ENCODE results near the gene RBM38.
A peak's percentile ranks its signal among the peaks of the same experiment; 100 is the strongest.
"Not testable (repeated sequence)": the region's sequence is repeated elsewhere in the genome, so short reads cannot be mapped to it uniquely, and the experiment has no call there.

The RBM38 gene

DNA sequence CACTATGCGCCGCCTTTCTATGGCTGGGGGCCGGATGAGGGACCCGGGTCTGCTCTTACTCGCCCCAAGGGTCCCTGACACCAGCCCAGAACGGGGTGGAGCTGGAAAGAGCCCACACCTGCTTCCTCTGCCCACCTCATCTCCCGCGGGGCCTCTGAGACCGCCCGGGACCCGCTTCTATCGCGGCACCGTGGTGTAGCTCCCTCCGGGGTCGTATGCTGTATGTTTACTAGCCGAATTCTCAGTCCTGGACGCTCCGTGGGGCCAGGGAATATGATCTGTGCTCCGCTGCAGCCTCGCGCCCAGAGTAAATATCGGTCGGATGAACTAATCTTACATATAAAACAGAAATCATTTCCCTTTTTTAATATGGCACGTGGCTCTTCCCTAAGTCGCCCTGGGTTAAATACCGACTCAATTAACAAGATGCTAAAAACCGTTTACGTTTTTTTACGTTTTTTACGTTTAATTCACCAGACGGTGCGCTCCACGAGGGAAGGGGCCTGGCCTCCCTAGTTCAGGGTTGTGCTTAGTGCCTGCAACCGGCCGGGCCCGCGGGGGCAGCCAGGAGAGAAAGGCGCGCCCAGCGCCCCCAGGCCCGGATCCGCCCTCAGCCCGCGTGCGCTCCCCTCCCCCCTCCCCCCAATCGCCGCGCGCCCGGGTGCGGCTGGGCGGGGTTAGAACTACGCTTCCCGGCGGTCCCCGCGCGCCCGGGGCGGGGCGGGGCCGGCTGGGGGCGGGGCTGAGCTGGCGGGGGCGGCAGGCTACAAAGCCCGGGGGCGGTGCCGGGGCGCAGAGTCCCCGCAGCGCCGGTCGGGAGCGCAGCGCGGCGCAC is at the start of gene RBM38:
RBM38 (plus strand) TSS at position 793 of the 835 bp plus-strand sequence. CDS start 186 bp downstream, outside the sequence.
- DNase-seq, result peak; percentile 88

DNA sequence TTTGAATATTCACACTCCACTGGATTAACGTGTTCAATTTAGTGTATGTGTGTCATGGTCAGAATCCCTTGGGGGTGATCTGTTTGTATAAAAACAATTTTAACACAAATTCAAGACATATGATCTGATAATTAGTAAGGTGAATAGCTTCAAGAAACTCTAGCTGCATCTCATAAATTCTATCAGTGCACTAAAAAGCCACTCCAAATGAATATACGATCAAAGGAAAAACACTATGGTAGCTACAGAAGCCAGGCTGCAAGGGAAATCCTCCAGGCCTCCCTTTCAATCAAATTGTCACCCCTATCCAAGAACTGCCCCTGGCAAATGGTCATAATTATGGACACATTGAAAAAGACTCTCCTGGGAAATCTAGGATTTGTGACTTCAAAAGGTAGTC is 49.5 kb upstream of the RBM38 start:
- DNase-seq, result no peak

DNA sequence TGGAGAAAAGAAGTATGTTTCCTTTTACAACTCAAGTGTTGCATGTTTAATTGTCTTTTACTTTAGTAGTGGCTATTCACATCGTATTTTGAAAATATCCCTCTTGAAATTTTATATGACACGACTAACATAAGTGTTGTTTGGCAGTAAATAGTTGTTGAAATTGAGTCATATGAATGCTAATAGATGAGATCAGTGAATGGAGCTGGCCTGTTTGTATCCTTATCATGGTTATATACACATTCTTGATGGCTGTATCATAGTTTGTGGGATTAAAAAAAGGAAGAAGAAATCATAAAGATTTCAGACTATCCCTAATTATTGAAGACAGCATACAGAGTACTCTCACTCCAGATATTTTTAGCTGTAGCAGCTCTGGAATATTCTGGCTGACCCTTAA is 48.4 kb upstream of the RBM38 start:
- DNase-seq, result no peak

DNA sequence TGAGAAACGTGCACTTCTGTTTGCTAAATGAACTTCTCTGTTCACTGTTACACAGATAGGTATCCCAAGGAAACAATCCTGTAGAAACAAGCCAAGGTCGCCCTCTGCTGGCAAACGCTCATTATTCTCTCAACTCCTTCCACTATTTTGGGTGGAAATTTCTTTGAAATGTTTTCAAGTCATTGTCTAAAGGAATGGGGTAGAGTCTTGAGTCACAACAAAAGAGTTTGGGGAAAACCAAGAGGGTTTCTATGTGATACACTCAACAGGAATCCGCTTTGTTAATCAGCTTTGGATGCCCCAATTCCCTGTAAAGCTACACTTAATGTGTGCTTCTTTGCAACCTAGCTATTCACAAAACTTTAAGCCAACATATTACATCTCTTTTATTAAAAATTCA is 44.7 kb upstream of the RBM38 start:
- DNase-seq, result peak; percentile 74

DNA sequence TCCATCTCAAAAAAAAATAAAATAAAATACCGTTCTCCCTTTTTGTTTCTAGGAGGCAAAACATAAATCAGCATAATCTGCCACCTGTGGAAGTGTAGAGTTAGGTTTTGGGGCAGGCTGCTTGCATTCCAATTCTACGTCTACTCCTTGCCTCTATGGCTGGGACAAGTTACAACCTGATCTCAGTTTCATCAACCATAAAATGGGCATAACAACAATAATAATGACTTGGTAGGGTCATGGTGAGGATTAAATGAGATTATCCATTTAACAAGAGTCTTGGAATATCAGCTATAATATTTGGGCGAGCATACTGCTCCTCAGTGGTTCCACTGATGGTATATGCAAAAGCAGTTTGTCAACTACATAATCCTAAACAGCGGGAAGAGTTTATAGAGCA is 43.8 kb upstream of the RBM38 start:
- DNase-seq, result no peak

DNA sequence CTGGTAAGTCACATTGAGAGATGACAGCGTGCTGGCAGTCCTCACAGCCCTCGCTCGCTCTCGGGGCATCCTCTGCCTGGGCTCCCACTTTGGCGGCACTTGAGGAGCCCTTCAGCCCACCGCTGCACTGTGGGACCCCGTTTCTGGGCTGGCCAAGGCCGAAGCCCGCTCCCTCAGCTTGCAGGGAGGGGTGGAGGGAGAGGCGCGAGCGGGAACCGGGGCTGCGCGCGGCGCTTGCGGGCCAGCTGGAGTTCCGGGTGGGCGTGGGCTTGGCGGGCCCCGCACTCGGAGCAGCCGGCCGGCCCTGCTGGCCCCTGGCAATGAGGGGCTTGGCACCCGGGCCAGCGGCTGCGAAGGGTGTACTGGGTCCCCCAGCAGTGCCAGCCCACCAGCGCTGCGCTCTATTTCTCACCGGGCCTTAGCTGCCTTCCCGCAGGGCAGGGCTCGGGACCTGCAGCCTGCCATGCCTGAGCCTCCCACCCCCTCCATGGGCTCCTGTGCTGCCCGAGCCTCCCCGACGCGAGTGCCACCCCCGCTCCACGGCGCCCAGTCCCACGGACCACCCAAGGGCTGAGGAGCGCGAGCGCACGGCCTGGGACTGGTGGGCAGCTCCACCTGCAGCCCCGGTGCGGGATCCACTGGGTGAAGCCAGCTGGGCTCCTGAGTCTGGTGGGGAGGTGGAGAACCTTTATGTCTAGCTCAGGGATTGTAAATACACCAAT is 42.8 kb upstream of the RBM38 start:
- DNase-seq, result not testable (repeated sequence)

DNA sequence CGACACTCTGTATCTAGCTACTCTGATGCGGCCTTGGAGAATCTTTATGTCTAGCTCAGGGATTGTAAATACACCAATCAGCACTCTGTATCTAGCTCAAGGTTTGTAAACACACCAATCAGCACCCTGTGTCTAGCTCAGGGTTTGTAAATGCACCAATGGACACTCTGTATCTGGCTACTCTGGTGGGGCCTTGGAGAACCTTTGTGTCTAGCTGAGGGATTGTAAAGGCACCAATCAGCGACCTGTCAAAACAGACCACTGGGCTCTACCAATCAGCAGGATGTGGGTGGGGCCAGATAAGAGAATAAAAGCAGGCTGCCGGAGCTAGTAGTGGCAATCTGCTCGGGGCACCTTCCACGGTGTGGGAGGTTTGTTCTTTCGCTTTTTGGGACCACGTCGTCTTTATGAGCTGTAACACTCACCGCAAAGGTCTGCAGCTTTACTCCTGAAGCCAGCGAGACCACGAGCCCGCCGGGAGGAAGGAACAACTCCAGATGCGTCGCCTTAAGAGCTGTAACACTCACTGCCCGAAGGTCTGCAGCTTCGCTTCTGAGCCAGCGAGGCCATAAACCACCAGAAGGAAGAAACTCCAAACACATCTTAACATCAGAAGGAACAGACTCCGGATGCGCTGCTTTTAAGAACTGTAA is 42.1 kb upstream of the RBM38 start:
- not testable (repeated sequence) for DNase-seq

DNA sequence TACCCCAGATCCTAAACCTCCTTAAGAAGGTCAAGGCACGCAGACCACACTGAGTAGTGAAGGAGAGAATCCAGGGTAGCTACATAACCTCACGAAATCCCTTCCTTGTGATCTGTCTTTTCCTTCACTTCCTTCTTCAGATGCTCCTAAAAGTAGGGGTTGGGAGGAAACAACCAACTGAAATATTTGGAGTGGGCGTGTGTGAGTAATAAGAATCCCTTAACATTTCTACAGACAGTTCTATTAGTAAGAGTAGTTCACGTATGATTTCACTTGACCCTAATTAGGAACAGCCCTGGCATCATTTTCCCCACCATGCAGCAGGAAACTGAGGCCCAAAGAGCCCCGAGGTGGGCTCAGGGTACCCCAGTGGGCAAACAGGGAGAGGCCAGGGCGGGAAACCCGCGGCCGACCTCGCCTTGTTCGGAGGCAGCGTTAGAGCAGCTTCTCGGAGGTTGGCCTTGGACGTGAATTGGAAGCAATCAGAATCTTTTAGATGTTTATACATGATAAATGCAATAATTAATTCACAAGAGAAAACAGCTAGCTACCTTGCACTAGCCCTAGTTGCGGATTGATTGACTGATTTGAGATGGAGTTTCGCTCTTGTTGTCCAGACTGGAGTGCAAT is 41.0 kb upstream of the RBM38 start:
- DNase-seq, result no peak

DNA sequence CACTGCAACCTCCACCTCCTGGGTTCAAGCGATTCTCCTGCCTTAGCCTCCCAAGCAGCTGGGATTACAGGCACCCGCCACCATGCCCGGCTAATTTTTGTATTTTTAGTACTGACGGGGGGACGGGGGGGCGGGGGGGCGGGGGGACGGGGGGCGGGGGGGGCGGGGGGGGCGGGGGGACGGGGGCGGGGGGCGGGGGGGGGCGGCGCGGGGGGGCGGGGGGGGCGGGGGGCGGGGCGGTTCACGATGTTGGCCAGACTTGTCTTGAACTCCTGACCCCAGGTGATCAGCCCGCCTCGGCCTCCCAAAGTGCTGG is 40.5 kb upstream of the RBM38 start:
- not testable (repeated sequence) for DNase-seq

DNA sequence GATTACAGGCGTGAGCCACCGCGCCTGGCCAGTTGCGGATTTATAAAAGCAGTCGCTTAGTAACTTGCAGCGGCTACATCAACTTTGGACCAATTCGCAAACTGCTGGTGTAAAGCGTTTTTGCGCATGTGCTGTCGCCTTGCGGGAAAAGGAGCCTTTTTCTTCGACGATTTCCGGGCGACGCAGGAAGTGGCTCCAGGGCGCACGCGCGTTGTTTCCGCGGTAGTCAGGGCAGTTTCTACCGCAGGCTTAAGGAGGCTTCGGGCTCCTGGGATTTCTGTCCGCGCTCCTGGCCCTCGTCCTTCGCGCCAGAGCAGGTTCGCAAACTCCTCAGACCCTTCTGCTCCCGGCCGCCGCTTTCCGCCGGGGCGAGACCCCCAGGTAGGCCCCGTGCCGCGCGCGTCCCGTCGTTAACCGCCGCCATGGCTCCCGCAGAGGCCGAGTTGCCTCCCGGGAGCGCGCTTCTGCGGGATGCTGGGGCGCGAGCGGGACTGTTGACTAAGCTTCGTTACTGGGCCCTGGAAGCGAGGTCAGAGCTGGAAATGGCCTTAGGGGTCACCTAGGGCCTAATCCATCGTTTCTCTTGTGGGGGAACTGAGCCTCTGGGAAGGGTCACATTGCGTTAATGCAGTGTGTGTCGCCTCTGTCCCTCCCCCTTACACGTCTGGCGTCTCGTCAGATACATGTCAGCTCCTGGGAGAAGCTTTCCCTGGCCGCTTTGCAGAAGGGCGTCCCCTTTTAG is 40.0 kb upstream of the RBM38 start, which contains the start of gene RAE1:
RAE1 (plus strand) TSS at position 214 of the 742 bp plus-strand sequence. CDS start 2,784 bp downstream, outside the sequence.
- peak; percentile 96 for DNase-seq

DNA sequence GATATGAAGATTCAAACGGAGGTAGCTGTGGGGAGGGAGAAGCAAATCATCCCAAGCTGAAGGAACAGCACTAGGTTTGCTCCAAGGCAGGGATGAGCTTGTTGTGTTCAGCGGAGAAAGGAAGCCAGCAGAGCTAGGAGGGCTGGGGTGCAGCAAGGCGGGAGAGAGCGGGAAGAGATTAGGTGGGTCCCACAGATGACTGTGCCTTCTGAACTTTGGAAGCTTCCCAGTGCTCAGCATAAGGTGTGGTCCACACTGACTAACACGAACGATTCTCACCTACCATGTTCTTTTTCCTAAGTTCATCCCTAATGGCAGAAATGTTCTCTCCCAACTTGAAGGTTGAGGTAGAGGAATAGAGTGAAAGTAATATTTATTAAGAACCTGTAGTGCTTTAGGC is 38.9 kb upstream of the RBM38 start:
- DNase-seq, result no peak

DNA sequence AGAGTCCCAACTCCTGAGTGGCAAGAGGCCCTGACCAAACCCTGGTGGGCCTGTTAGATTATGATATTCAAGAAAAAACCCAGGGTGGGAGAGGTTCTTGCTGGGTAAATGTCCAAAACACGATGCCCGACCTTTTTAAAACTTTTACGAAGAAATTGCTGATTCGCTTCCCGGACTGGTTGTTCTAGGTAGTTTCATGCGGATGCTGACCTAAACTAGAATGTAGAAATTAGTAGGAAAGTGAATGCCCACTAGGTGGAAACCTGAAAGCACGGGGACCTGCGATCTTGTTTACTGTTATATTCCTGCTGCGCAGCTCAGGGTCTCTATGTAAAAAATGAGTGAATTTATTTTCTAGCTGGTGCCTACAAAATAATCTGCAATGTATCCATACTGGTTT is 37.8 kb upstream of the RBM38 start:
- DNase-seq, result no peak

DNA sequence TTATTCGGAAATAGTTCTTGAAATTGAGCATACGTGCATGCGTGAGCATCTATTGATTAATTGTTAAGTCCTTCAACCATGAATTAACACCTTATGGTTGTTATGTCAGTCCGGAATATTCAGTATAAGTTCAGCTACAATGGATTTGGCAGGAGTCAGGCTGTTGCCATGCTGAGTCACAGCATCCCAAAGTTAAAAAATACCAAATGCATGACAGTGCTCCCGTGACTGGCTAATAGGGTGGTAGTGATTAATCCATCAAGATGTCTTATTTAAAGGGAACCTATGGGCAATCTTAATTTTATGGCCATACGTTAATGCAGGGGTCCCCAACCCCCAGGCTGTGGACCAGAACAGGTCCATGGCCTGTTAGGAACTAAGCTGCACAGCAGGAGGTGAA is 29.7 kb upstream of the RBM38 start:
- DNase-seq, result no peak

DNA sequence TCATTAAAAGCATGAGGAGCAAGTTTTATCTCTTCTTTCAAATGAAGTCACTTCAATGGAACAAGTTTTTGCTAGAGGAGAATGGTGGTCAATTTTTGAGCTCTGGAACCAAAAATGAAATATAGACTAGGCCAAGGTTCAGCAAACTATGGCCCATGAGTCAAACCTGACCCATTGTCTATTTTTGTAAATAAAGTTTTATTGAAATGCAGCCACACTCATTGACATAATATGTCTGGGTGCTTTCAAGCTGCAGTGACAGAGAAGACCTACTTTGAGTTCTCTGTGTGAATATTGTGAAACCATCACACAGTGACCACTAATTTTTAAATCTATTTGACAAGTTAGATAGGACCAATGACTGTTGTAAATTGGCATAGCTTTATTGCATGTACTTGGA is 26.7 kb upstream of the RBM38 start:
- DNase-seq, result no peak

DNA sequence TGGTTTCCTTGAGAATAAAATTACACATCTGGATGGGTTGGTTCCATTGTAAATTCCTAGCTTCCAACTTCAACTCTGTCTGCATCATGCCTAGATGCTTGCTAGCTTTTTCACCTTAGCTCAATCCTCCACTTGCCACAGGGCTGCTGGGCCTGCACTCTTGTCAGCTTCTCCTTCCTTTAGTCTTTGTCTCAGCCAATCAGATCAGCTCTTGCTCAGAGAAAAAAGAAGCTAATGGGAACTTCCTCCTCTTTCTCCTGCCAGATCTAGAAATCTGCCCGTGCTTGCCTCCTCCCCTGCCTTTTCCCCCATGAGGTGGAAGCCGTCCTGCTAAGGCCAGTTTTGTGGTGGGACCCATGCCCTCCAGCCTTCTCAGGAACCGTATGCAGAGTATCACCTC is 21.6 kb upstream of the RBM38 start:
- DNase-seq, result no peak

DNA sequence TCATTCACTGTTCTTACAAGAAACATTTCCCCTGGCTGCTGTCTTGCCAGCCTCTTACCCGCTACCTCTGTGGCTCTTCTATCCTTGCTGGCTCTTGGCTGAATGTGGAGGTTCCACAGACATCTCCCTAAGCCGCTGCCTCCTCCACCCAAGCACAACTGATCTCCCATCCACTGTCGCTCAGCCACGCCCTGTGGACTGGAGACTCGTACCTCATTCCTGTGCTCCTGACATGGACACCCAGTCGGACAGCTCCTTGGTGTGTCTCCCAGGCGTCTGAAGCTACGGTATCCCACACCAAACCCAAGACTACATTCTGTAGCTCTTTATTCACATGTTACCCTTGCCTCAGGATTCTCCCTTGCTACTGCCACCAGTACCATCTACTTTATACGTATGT is 20.9 kb upstream of the RBM38 start:
- no peak for DNase-seq

DNA sequence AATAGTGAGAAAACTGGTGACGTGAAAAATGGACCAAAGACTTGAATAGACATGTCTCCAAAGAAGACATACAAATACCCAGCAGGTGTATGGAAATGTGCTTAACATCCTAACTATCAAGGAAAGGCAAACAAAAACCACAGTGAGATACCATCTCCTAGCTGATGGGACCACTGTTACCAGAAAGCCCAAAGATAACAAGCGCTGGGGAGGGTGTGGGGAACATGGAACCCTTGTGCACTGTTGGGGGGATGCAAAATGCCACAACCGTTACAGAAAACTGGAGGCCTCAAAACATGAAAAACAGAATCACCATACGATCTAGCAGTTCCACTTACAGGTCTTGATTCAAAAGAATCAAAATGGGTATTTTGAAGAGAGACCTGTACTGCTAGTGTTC is 19.8 kb upstream of the RBM38 start:
- no peak for DNase-seq

DNA sequence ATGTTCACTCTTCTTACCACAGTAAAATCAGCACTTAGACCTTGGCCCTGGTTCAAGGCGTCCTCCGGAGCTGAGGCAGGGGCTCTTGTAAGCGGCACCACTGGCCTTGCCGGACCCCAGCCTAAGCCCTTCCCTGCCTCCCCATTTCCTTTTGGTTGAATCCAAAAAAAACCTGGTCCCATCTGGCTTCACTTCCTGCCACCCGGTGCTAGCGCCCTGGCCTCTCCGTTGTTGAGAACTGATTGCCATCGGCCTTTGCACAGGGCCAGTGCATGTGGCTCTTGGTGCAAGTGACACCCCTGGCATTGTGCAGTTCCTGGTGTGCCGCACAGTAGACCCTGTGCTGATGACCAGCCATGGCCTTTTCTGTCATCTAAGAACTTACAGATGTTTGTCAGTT is 19.0 kb upstream of the RBM38 start:
- no peak for DNase-seq

DNA sequence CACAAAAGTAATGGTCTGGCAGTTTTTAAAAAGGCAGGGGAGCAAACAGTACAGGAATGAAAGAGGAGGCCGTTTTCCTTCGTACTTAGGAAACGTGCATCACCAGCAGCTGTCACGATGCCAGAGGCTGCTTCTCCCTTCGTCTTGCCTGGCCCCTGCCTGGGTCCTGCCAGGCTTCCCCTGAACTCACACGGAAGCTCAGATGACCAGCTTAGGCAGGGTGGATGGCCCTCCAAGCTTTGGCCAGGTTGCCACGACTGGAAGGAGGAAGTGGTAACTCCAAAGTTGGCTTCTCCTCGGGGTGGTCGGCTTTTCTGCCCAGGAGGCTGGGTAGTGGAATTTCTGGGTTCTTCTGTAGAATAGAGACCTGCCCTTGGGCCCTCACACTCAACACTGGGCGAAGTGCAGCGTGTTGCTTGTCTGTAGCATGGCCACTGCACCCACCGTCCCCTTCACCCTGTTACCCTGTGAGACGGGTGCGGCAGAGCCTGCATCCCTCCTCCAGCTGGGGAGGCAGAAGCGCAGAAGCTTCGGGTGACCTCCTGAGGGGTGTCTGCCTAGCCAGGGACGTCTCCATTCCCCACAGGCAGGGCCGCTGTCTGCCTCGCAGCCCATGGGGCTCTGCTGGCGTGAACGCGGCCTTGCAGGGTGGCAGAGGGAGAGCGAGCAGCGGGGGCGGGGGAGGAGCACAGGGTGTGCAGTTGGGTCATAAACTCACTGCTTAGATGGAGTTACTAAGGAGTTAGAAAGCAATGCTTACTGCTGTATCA is 18.4 kb upstream of the RBM38 start:
- DNase-seq, result no peak

DNA sequence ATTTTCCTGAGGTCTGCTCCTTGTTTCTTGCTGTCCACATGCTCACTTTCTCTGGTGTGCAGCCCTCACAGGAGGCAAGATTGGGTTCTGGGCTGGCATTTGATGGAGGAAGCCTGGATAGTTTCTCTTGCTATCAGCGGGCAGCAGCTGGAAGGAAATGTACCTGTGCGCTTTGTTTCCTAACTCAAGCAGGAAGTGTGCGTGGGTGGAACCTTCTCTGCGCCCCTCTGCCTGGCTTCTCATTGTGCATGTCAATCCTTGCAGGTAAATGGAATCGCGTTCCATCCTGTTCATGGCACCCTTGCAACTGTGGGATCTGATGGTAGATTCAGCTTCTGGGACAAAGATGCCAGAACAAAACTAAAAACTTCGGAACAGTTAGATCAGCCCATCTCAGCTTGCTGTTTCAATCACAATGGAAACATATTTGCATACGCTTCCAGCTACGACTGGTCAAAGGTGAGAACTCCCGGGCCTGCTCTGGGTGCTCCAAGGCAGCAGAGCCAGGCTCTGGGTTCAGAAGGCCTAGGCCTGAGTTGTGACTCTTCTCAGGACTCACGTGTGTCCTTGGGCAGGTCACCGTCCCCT is 16.8 kb upstream of the RBM38 start:
- DNase-seq, result no peak

DNA sequence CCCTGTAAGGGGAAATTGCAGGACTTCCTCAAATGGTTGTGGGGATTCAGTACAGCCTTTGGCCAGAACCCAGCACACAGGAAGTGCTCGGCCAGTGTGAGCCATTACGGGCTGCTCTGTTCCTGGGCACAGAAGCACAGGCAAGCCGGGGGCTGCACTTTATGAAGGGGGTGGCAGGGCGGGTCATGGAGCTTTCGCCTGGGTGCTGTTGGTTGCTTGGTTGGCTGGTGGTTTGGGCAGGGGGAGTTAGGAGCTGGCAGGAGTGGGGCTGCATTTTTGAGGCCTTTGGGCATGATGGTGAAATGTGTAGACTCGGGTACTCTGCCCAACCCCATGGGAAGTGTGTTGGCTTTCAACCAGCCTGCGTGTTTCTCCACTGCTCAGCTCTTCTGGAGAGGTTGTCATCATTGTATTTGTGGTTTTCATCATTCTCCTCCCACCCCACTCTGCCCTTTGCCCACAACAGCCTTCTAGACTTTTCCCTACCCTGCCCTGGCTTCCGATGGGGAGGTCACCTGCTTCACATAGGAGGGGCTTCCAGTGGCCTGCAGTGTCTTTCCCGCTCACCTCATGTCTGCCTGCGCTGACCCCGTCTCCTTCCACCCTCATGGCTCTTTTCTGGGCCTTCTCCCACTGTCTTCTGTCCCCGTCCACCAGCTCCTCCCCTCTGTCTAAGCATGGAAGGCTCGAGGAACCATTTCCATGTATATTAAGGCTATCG is 16.1 kb upstream of the RBM38 start:
- no peak for DNase-seq
